Measurements from ENCODE around the gene ERP44. TPM values are rescaled to one million over a fixed set of nuclear protein-coding genes. Genes with fewer than 3 reads are reported as not detected.

Gene ERP44
- total and polyA plus RNA-seq, 12 donors: 12.9 to 43.7 (median 21.3) TPM

DNA sequence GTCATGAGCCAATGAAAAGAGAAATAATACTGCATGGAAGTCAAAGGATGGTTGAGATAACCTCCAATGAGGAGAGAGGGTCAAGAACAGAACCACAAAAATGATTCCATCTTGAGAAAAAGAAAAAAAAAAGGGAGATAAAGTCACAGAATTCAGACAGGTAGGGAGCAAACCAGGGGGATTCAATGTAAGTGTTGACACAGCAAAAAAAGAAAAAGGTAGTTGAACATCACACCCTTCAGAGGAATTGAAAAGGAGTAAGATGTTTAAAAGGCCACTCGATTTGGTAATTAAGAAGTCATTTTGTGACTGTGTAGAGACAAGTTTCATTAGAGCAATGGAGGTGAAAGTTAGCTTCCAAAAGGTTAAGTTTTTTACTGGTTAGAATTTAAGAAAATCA lies 79.3 kb downstream of the ERP44 start:
- peaks cover 0 to 13% of the 10 kb centered on the region in 2 donors for H3K36me3 ChIP-seq (replicated peaks in 1 of 2)
- H3K9me3 ChIP-seq (replicated peaks in 1 of 3): no peaks in the 10 kb centered on the region
- intact Hi-C loops (cut with DNase I): no loop called here
- no peaks in the 10 kb centered on the region for H3K27me3 ChIP-seq
- no peak for DNase-seq
- H3K4me3 ChIP-seq: no peak overlapping the region
- no peak overlapping the region for H3K27ac ChIP-seq
- TF ChIP-seq CTCF (IDR thresholded peaks at IDR 0.05): no peak
- TF ChIP-seq POLR2A (IDR thresholded peaks at IDR 0.05): no peak
- WGBS, 4 donors: 93 to 97% (median 93%) methylated on average over 1 of the region's 1 CpG
- H3K4me1 ChIP-seq (replicated peaks in 1 of 2): no peaks in the 10 kb centered on the region

DNA sequence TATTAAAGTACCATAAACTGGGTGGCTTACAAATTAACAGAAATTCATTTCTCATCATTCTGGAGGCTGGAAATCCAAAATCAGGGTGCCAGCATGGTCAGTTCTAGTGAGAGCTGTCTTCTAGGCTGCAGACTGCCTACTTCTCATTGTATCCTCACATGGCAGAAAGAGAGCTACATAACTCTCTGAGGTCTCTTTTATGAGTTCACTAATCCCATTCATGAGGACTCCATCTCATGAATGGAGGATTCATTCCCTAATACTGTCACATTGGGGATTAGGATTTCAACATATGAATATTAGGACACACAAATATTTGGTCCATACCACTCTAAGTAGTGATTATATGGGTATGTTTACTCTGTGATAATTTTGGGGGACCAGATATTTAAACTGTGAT lies 84.0 kb downstream of the ERP44 start:
- no peak overlapping the region for H3K4me3 ChIP-seq
- intact Hi-C loops (cut with DNase I): no loop called here
- H3K27me3 ChIP-seq: no peaks in the 10 kb centered on the region
- no peaks in the 10 kb centered on the region for H3K9me3 ChIP-seq (replicated peaks in 1 of 3)
- DNase-seq: no peak
- H3K36me3 ChIP-seq (replicated peaks in 1 of 2): peaks cover 0 to 12% of the 10 kb centered on the region in 2 donors
- H3K27ac ChIP-seq: peak overlapping the region in 1 of 5 donors; percentile 7
- TF ChIP-seq CTCF (IDR thresholded peaks at IDR 0.05): no peak
- TF ChIP-seq POLR2A (IDR thresholded peaks at IDR 0.05): no peak
- H3K4me1 ChIP-seq (replicated peaks in 1 of 2): no peaks in the 10 kb centered on the region

DNA sequence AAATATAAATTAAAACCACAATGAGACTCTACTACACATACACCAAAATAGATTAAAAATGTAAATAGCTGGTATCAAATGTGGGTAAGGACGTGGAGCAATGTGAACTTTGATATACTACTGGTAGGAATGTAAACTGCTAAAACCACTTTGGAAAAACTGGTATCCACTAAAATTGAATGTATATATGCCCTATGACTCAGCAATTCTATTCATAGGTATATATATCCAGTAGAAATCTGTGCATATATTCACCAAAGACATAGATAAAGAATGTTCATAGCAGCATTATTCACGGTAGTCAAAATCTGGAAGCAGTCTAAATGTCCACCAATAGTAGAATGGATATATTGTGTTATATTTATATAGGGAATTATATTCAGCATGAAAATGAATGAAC lies 85.2 kb downstream of the ERP44 start:
- Histone ChIP-seq H3K27me3 (no peaks in the 10 kb centered on the region), H3K27ac (no peak overlapping the region), H3K36me3 (replicated peaks in 1 of 2) (peaks cover 0 to 6% of the 10 kb centered on the region in 2 donors), H3K4me1 (replicated peaks in 1 of 2) (no peaks in the 10 kb centered on the region), H3K9me3 (replicated peaks in 1 of 3) (no peaks in the 10 kb centered on the region), H3K4me3 (no peak overlapping the region)
- WGBS, 4 donors: 92 to 97% (median 95%) methylated on average over 2 of the region's 2 CpGs
- no peak for DNase-seq
- intact Hi-C loops (cut with DNase I): no loop called here
- TF ChIP-seq POLR2A (IDR thresholded peaks at IDR 0.05) (no peak), CTCF (IDR thresholded peaks at IDR 0.05) (no peak)

- no peaks in the 10 kb centered on the region for H3K4me1 ChIP-seq (replicated peaks in 1 of 2)
- H3K27ac ChIP-seq: no peak overlapping the region
- no peak for TF ChIP-seq POLR2A (IDR thresholded peaks at IDR 0.05)
- no peak for TF ChIP-seq CTCF (IDR thresholded peaks at IDR 0.05)
- no peaks in the 10 kb centered on the region for H3K27me3 ChIP-seq
- no peaks in the 10 kb centered on the region for H3K9me3 ChIP-seq (replicated peaks in 1 of 3)
- no peak overlapping the region for H3K4me3 ChIP-seq
- DNase-seq: no peak
- peaks cover 0 to 6% of the 10 kb centered on the region in 2 donors for H3K36me3 ChIP-seq (replicated peaks in 1 of 2)
- intact Hi-C loops (cut with DNase I): no loop called here
Observed at GRCh38 chr9:100012279-100012678, 86.5 kb downstream of the ERP44 start.
